Lower leg skin (tissue), 3 donors: ENCODE data around the gene GNL1.

Experiments used
- CTCF ChIP-seq, 3 donors: fragments of 450-650 bp; IDR thresholded peaks; one replicate each; pipeline ENCODE4 v1.5.1; 2016; ENCODE audit warnings: antibody characterized with exemption in 3 of 3, mild to moderate bottlenecking in 3 of 3, moderate library complexity in 2 of 3
- POLR2A ChIP-seq, 2 donors: fragments of 450-650 bp; IDR thresholded peaks; one replicate each; pipeline ENCODE4 v1.6.1; 2016 to 2017; ENCODE audit warnings: antibody characterized with exemption in 2 of 2, mild to moderate bottlenecking in 1 of 2, moderate library complexity in 1 of 2

- no peak for TF ChIP-seq CTCF (IDR thresholded peaks at IDR 0.05)
- no peak for TF ChIP-seq POLR2A (IDR thresholded peaks at IDR 0.05)
These were observed 6.5 kb upstream of the GNL1 start for GRCh38 chr6:30562470-30563425.
